Activated naive CD8-positive, alpha-beta T cell treated with anti-CD3 and anti-CD28 coated beads, Interleukin-2, amount 10 ng/mL, durations not matched to agents 7 days and 5 days (primary cell): ENCODE data around the gene SIRPB2. TPM values are rescaled to one million over a fixed set of nuclear protein-coding genes. Genes with fewer than 3 reads are reported as not detected.

ENCODE experiments used
- ATAC-seq: fragments of 150-1000 bp; cut with Tn5 transposase; one replicate; pipeline ENCODE4 v1.10.0; 2021; ENCODE audit warnings: low read depth, moderate library complexity
- POLR2A ChIA-PET: fragments of 350-600 bp; sonication (Branson Sonifier 250); formaldehyde crosslinking; loops from one replicate; lab custom pipeline; 2021; ENCODE audit warnings: antibody characterized with exemption; lab: Charles Lee
- DNase-seq: peaks from one replicate; pipeline ENCODE4 v3.0.0; 2021
- H3K27ac Mint-ChIP-seq: one replicate; pipeline ENCODE4 v1.8.0; 2022; ENCODE audit warnings: mild to moderate bottlenecking, mixed read lengths
- H3K27me3 Mint-ChIP-seq: one replicate; pipeline ENCODE4 v1.8.0; 2022; ENCODE audit warnings: mild to moderate bottlenecking, moderate library complexity, mixed read lengths
- H3K36me3 Mint-ChIP-seq: one replicate; pipeline ENCODE4 v1.8.0; 2021; ENCODE audit warnings: mild to moderate bottlenecking, mixed read lengths
- H3K4me1 Mint-ChIP-seq: one replicate; pipeline ENCODE4 v1.8.0; 2021; ENCODE audit warnings: mixed read lengths
- H3K4me3 Mint-ChIP-seq: one replicate; pipeline ENCODE4 v1.8.0; 2022; ENCODE audit warnings: mild to moderate bottlenecking, moderate library complexity, mixed read lengths
- H3K9me3 Mint-ChIP-seq: one replicate; pipeline ENCODE4 v1.8.0; 2021; ENCODE audit warnings: mixed read lengths
- total RNA-seq, 2 experiments: library from RNA; stranded (reverse); gene quantifications; one replicate each; pipeline ENCODE4 v1.2.3, GENCODE V29; 2021

The SIRPB2 gene
- total RNA-seq, 2 experiments from 2014 or later: not detected

GRCh38 chr20:1493536-1493935 lies 2.3 kb upstream of the SIRPB2 start:
- Mint-ChIP-seq H3K9me3 (no peaks in the 10 kb centered on the region), H3K4me1 (peaks cover 16% of the 10 kb centered on the region), H3K27ac (no peak overlapping the region), H3K36me3 (no peaks in the 10 kb centered on the region), H3K4me3 (no peak overlapping the region), H3K27me3 (peaks cover 50% of the 10 kb centered on the region)
- POLR2A ChIA-PET: no interaction called here
- ATAC-seq (no peak), DNase-seq (no peak)

GRCh38 chr20:1491860-1492642 lies 831 bp upstream of the SIRPB2 start:
- Mint-ChIP-seq H3K36me3 (no peaks in the 10 kb centered on the region), H3K4me1 (peaks cover 16% of the 10 kb centered on the region), H3K27ac (no peak overlapping the region), H3K4me3 (no peak overlapping the region), H3K9me3 (no peaks in the 10 kb centered on the region), H3K27me3 (peaks cover 54% of the 10 kb centered on the region)
- no peak for ATAC-seq
- POLR2A ChIA-PET: interaction anchor here (0.5 kb wide), 1 partner anchor 133 kb away, joined by 3 read pairs; no protein-coding TSS in a partner anchor
- no peak for DNase-seq

DNA sequence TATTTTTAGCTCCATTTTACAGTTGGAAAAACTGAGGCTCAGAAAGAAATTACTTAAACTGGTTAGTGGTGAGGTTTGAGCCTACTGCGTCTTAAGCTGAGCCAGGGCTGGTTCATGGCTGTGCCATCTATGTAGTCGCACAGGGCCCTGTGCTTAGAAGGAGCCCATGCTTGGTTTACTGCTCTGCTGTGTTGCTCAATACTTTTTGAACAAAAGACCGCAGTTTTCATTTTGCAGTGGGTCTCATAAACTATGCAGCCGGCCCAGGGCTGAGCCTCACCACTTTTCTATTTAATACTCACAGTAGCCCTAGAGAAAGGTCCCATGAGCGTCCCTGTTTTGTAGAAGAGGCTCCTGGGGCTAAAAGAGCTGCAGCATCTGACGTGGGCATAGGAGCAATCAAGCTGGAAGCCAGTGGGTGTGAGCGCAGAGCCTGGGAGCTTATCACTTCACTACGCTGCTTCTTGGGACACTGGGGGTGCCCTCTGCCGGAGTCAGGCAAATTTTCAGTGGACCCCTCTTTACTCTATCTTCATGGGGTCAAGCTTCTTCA lies 501 bp downstream of the SIRPB2 start:
- DNase-seq (no peak), ATAC-seq (no peak)
- POLR2A ChIA-PET: no interaction called here
- H3K27me3 Mint-ChIP-seq: peaks cover 48% of the 10 kb centered on the region
- H3K4me1 Mint-ChIP-seq: peaks cover 16% of the 10 kb centered on the region
- no peak overlapping the region for H3K27ac Mint-ChIP-seq
- no peaks in the 10 kb centered on the region for H3K36me3 Mint-ChIP-seq
- no peaks in the 10 kb centered on the region for H3K9me3 Mint-ChIP-seq
- no peak overlapping the region for H3K4me3 Mint-ChIP-seq

- Mint-ChIP-seq H3K4me1 (peaks cover 16% of the 10 kb centered on the region), H3K27me3 (peaks cover 47% of the 10 kb centered on the region), H3K4me3 (no peak overlapping the region), H3K9me3 (no peaks in the 10 kb centered on the region), H3K27ac (no peak overlapping the region), H3K36me3 (no peaks in the 10 kb centered on the region)
- no peak for DNase-seq
- POLR2A ChIA-PET: no interaction called here
- ATAC-seq: no peak
These were observed 1.3 kb downstream of the SIRPB2 start for GRCh38 chr20:1489764-1490436.

- Mint-ChIP-seq H3K27me3 (peaks cover 49% of the 10 kb centered on the region), H3K9me3 (no peaks in the 10 kb centered on the region), H3K4me1 (peaks cover 16% of the 10 kb centered on the region), H3K4me3 (no peak overlapping the region), H3K36me3 (no peaks in the 10 kb centered on the region), H3K27ac (no peak overlapping the region)
- POLR2A ChIA-PET: no interaction called here
- DNase-seq (no peak), ATAC-seq (no peak)
These were observed 1.9 kb downstream of the SIRPB2 start for GRCh38 chr20:1489325-1489724.

- no peak for DNase-seq
- POLR2A ChIA-PET: no interaction called here
- H3K36me3 Mint-ChIP-seq: no peaks in the 10 kb centered on the region
- H3K4me3 Mint-ChIP-seq: no peak overlapping the region
- H3K27ac Mint-ChIP-seq: no peak overlapping the region
- H3K9me3 Mint-ChIP-seq: no peaks in the 10 kb centered on the region
- peaks cover 5% of the 10 kb centered on the region for H3K4me1 Mint-ChIP-seq
- ATAC-seq: no peak
- peaks cover 58% of the 10 kb centered on the region for H3K27me3 Mint-ChIP-seq
These were observed 4.7 kb downstream of the SIRPB2 start for GRCh38 chr20:1486566-1486965.

DNA sequence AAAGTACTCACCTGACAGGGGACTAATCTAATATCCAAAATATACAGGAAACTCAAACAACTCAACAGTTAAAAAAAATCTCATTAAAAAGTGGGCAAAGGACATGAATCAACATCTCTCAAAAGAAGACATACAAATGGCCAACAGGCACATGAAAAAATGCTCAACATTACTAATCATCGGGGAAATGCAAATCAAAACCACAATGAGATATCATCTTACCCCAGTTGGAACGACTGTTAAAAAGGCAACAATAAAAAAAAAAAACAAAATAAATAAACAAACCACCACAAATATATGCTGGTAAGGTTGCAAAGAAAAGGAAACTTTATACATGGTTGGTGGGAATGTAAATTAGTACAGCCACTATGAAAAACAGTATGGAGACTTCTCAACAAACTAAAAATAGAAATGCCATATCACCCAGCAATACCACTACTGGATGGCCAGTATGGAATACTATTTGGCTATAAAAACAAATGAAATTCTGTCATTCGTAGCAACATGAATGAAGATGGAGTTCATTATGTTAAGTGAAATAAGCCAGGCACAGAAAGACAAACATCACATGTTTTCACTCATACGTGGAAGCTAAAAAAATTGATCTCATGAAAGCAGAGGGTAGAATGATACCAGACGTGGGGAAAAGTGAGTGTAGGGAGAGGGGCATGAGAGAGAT lies 6.6 kb downstream of the SIRPB2 start:
- peaks cover 64% of the 10 kb centered on the region for H3K27me3 Mint-ChIP-seq
- H3K27ac Mint-ChIP-seq: no peak overlapping the region
- H3K4me1 Mint-ChIP-seq: peaks cover 3% of the 10 kb centered on the region

GRCh38 chr20:1479831-1480595 lies 11.2 kb downstream of the SIRPB2 start:
- Mint-ChIP-seq H3K4me1 (peaks cover 4% of the 10 kb centered on the region), H3K4me3 (no peak overlapping the region), H3K9me3 (no peaks in the 10 kb centered on the region), H3K27me3 (peaks cover 30% of the 10 kb centered on the region), H3K36me3 (no peaks in the 10 kb centered on the region), H3K27ac (no peak overlapping the region)
- no peak for DNase-seq
- ATAC-seq: no peak
- POLR2A ChIA-PET: no interaction called here

More for the DNA sequence above, 6.6 kb downstream of the SIRPB2 start:
- H3K36me3 Mint-ChIP-seq: no peaks in the 10 kb centered on the region
- no peaks in the 10 kb centered on the region for H3K9me3 Mint-ChIP-seq
- no peak overlapping the region for H3K4me3 Mint-ChIP-seq
- no peak for ATAC-seq
- no peak for DNase-seq
- POLR2A ChIA-PET: no interaction called here

DNA sequence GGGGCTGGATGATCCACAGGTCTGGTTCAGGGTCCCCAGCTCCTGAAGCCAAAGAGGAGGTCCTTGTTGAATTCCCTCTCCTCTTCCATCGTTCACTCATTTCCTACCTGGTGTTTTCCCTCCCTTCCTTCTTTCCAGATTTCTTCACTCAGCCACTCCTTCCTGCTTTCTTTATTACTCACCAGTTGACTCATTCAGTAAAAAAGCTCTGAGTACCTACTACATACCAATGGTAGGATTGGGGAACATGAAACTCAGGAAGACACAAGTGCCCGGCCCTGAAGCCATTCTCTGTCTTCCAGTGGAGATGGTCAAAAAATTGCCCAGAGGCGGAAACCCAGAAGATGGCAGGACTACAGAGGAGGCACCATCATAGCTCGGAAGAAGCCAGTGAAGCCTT lies 12.7 kb downstream of the SIRPB2 start:
- POLR2A ChIA-PET: no interaction called here
- Mint-ChIP-seq H3K4me1 (peaks cover 2% of the 10 kb centered on the region), H3K4me3 (no peak overlapping the region), H3K27ac (no peak overlapping the region), H3K27me3 (peaks cover 17% of the 10 kb centered on the region), H3K36me3 (no peaks in the 10 kb centered on the region), H3K9me3 (no peaks in the 10 kb centered on the region)
- no peak for DNase-seq
- no peak for ATAC-seq

DNA sequence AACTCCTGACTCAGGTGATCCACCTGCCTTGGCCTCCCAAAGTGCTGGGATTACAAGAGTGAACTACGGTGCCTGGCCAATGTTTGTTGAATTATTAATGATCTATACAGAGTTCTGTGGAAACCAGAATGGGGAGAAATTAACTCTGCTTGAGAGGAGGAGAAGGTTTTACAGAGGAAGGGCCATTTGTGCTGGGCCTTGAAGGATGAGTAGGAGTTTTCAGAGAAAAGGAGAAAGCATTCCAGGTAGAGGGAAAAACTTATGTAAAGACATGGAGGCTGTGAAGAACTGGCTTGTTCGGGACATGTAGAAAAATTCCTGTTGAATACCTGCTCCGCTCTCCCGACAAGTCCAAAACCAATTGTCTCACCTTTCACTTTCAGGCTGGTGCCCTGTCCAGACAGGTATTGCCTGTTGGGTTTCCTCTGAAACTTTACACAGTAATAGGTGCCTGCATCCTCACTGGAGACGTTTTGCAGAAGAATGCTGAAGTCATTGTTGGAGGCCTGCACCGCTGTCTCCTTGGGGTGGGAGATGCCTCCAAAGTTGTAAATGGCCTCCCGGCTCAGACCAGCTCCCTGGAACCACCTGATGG lies 13.2 kb downstream of the SIRPB2 start:
- Mint-ChIP-seq H3K4me1 (peaks cover 2% of the 10 kb centered on the region), H3K36me3 (no peaks in the 10 kb centered on the region), H3K4me3 (no peak overlapping the region), H3K9me3 (no peaks in the 10 kb centered on the region), H3K27me3 (peaks cover 11% of the 10 kb centered on the region), H3K27ac (no peak overlapping the region)
- POLR2A ChIA-PET: no interaction called here
- no peak for DNase-seq
- ATAC-seq: no peak

DNA sequence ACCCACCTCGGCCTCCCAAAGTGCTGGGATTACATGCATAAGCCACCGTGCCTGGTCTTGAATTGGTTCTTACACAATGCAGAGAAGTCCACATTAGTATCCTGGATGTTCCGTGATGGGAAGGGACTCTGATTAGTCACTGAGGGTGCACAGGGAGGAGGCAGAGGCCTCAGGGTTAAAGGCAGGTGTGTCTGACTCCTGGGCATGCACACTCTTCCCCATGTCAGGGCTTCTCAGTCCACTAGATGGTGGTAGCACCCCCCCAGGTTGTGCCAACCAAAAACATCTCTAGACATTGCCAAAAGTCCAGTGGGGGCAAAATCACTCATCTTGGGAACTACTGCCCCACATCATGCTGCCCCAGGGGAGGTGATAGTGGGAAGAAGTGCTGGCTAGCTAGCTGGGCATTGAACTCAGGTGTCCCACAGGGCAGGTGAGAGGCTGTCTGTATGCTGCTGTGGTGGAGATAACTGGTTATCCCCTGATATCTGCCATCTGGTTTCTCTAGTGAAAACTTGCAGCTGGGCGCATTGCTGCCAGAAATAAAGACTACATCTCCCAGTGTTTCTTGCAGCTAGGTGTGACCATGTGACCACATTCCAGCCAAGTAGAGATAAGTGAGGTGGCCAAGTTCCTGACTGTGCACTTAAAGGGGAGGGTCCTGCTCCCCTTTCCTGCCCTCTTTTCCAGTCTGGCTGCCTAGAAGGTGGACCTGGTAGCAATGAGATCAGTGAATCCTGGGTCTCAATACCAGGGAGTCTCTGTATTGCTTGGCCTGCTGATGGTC lies 16.2 kb downstream of the SIRPB2 start:
- Mint-ChIP-seq H3K9me3 (no peaks in the 10 kb centered on the region), H3K4me3 (no peak overlapping the region), H3K4me1 (peaks cover 2% of the 10 kb centered on the region), H3K27ac (no peak overlapping the region), H3K36me3 (no peaks in the 10 kb centered on the region), H3K27me3 (peaks cover 3% of the 10 kb centered on the region)
- ATAC-seq (no peak), DNase-seq (no peak)
- POLR2A ChIA-PET: no interaction called here

- H3K4me3 Mint-ChIP-seq: no peak overlapping the region
These were observed 16.9 kb downstream of the SIRPB2 start for GRCh38 chr20:1474325-1474724.

More at GRCh38 chr20:1474325-1474724, 16.9 kb downstream of the SIRPB2 start:
- Mint-ChIP-seq H3K9me3 (no peaks in the 10 kb centered on the region), H3K36me3 (no peaks in the 10 kb centered on the region), H3K27ac (no peak overlapping the region), H3K4me1 (peaks cover 2% of the 10 kb centered on the region), H3K27me3 (no peaks in the 10 kb centered on the region)
- POLR2A ChIA-PET: no interaction called here
- DNase-seq: no peak
- ATAC-seq: no peak
